ENCODE data around the gene TEX22.

Gene TEX22

GRCh38 chr14:105368426-105368825, 29.9 kb upstream of the TEX22 start:
- DNase-seq (ENCODE audit: extremely low spot score), result no peak
- TF ChIP-seq CTBP1 (IDR thresholded peaks at IDR 0.05; ENCODE audit: borderline replicate concordance), result no peak
- no peak for TF ChIP-seq FOXA1 (IDR thresholded peaks at IDR 0.05)
- no peak for TF ChIP-seq LEF1 (IDR thresholded peaks at IDR 0.05; ENCODE audit: borderline replicate concordance)
- no peak for TF ChIP-seq HDGF (IDR thresholded peaks at IDR 0.05; ENCODE audit: borderline replicate concordance)
- TF ChIP-seq TARDBP (IDR thresholded peaks at IDR 0.05), result no peak
- no peak for TF ChIP-seq FOXM1 (IDR thresholded peaks at IDR 0.05; ENCODE audit: borderline replicate concordance)
- no peak for TF ChIP-seq PKNOX1 (IDR thresholded peaks at IDR 0.05)
- POLR2A ChIA-PET, result no interaction called here
- CTCF ChIA-PET, result interaction anchor here (0.5 kb wide), 1 partner anchor 472 kb away, joined by 3 read pairs; no protein-coding TSS in a partner anchor

GRCh38 chr14:105368910-105369652, 29.3 kb upstream of the TEX22 start:
- TF ChIP-seq HDGF (IDR thresholded peaks at IDR 0.05; ENCODE audit: borderline replicate concordance) (no peak), FOXM1 (IDR thresholded peaks at IDR 0.05; ENCODE audit: borderline replicate concordance) (no peak), L3MBTL2 (conservative IDR thresholded peaks at IDR 0.05) (no peak), ELF4 (IDR thresholded peaks at IDR 0.05) (no peak), FOXA1 (IDR thresholded peaks at IDR 0.05) (no peak), NFRKB (IDR thresholded peaks at IDR 0.05) (no peak), ARNT (IDR thresholded peaks at IDR 0.05) (no peak), ZNF384 (IDR thresholded peaks at IDR 0.05) (no peak), CTBP1 (IDR thresholded peaks at IDR 0.05; ENCODE audit: borderline replicate concordance) (no peak), LEF1 (IDR thresholded peaks at IDR 0.05; ENCODE audit: borderline replicate concordance) (no peak), TARDBP (IDR thresholded peaks at IDR 0.05) (no peak), BHLHE40 (IDR thresholded peaks at IDR 0.05; ENCODE audit: borderline replicate concordance) (no peak), SUZ12 (IDR thresholded peaks at IDR 0.05) (no peak), FOXK2 (IDR thresholded peaks at IDR 0.05) (no peak), PKNOX1 (IDR thresholded peaks at IDR 0.05) (no peak), SP1 (IDR thresholded peaks at IDR 0.05) (no peak)
- ChIA-PET CTCF (interaction anchor here (0.5 to 1.2 kb wide), 2 partner anchors 41 to 473 kb away, joined by 3 read pairs; no protein-coding TSS in a partner anchor), POLR2A (no interaction called here)
- no peak for DNase-seq (ENCODE audit: extremely low spot score)

- POLR2A ChIA-PET, result no interaction called here
Measured at GRCh38 chr14:105369653-105370040, 28.7 kb upstream of the TEX22 start.

GRCh38 chr14:105374389-105374788, 23.9 kb upstream of the TEX22 start:
- CTCF ChIA-PET, result interaction anchor here (1.0 to 1.5 kb wide), 2 partner anchors 16 to 107 kb away, joined by 3 to 4 read pairs; no protein-coding TSS in a partner anchor
- no peak for DNase-seq (ENCODE audit: extremely low spot score)
- TF ChIP-seq PKNOX1 (IDR thresholded peaks at IDR 0.05), result no peak
- TF ChIP-seq LEF1 (IDR thresholded peaks at IDR 0.05; ENCODE audit: borderline replicate concordance), result no peak
- no peak for TF ChIP-seq L3MBTL2 (conservative IDR thresholded peaks at IDR 0.05)
- TF ChIP-seq SP1 (IDR thresholded peaks at IDR 0.05), result no peak
- no peak for TF ChIP-seq ELF4 (IDR thresholded peaks at IDR 0.05)
- no peak for TF ChIP-seq BHLHE40 (IDR thresholded peaks at IDR 0.05; ENCODE audit: borderline replicate concordance)
- no peak for TF ChIP-seq TARDBP (IDR thresholded peaks at IDR 0.05)
- no peak for TF ChIP-seq ARNT (IDR thresholded peaks at IDR 0.05)
- TF ChIP-seq FOXA1 (IDR thresholded peaks at IDR 0.05), result no peak
- TF ChIP-seq SUZ12 (IDR thresholded peaks at IDR 0.05), result no peak
- no peak for TF ChIP-seq ZNF384 (IDR thresholded peaks at IDR 0.05)
- no peak for TF ChIP-seq FOXM1 (IDR thresholded peaks at IDR 0.05; ENCODE audit: borderline replicate concordance)
- no peak for TF ChIP-seq CTBP1 (IDR thresholded peaks at IDR 0.05; ENCODE audit: borderline replicate concordance)
- TF ChIP-seq FOXK2 (IDR thresholded peaks at IDR 0.05), result no peak
- no peak for TF ChIP-seq HDGF (IDR thresholded peaks at IDR 0.05; ENCODE audit: borderline replicate concordance)
- no peak for TF ChIP-seq NFRKB (IDR thresholded peaks at IDR 0.05)
- POLR2A ChIA-PET, result no interaction called here

More at GRCh38 chr14:105369653-105370040, 28.7 kb upstream of the TEX22 start:
- no peak for TF ChIP-seq SUZ12 (IDR thresholded peaks at IDR 0.05)
- TF ChIP-seq ELF4 (IDR thresholded peaks at IDR 0.05), result no peak
- no peak for TF ChIP-seq SP1 (IDR thresholded peaks at IDR 0.05)
- no peak for TF ChIP-seq ZNF384 (IDR thresholded peaks at IDR 0.05)
- no peak for TF ChIP-seq FOXK2 (IDR thresholded peaks at IDR 0.05)
- no peak for TF ChIP-seq LEF1 (IDR thresholded peaks at IDR 0.05; ENCODE audit: borderline replicate concordance)
- no peak for TF ChIP-seq BHLHE40 (IDR thresholded peaks at IDR 0.05; ENCODE audit: borderline replicate concordance)
- no peak for TF ChIP-seq FOXM1 (IDR thresholded peaks at IDR 0.05; ENCODE audit: borderline replicate concordance)
- TF ChIP-seq CTBP1 (IDR thresholded peaks at IDR 0.05; ENCODE audit: borderline replicate concordance), result no peak
- no peak for TF ChIP-seq PKNOX1 (IDR thresholded peaks at IDR 0.05)
- no peak for TF ChIP-seq TARDBP (IDR thresholded peaks at IDR 0.05)
- no peak for TF ChIP-seq NFRKB (IDR thresholded peaks at IDR 0.05)
- TF ChIP-seq FOXA1 (IDR thresholded peaks at IDR 0.05), result no peak
- TF ChIP-seq HDGF (IDR thresholded peaks at IDR 0.05; ENCODE audit: borderline replicate concordance), result no peak
- TF ChIP-seq ARNT (IDR thresholded peaks at IDR 0.05), result no peak
- TF ChIP-seq L3MBTL2 (conservative IDR thresholded peaks at IDR 0.05), result no peak
- CTCF ChIA-PET, result interaction anchor here (0.6 to 2.3 kb wide), 4 partner anchors 40 to 672 kb away, joined by 3 to 22 read pairs (median 3); no protein-coding TSS in a partner anchor
- DNase-seq (ENCODE audit: extremely low spot score), result no peak

DNA sequence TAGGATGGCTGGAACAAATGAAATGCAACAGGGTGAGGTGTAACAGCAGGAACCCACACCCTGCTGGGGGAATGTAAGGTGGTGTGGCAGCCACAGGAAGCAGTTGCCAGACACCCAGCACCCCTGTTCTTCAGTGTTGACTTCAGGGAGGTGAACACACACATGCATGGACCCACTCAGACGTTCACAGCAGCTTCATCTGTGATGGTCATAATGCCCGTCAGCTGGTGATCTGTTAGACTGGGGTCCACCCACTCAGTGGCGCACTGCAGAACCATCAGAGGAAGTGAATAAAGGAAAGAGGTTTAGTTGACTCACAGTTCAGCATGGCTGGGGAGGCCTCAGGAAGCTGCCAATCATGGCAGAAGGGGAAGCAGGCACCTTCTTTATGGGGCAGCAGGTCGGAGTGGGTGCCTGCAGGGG, 22.7 kb upstream of the TEX22 start:
- TF ChIP-seq ZNF384 (IDR thresholded peaks at IDR 0.05) (no peak), FOXM1 (IDR thresholded peaks at IDR 0.05; ENCODE audit: borderline replicate concordance) (no peak), ELF4 (IDR thresholded peaks at IDR 0.05) (no peak), TARDBP (IDR thresholded peaks at IDR 0.05) (no peak), FOXK2 (IDR thresholded peaks at IDR 0.05) (no peak), NFRKB (IDR thresholded peaks at IDR 0.05) (no peak)
- no peak for DNase-seq (ENCODE audit: extremely low spot score)
- POLR2A ChIA-PET, result no interaction called here
- CTCF ChIA-PET, result interaction anchor here (1.5 kb wide), 1 partner anchor 105 kb away, joined by 3 read pairs; no protein-coding TSS in a partner anchor
